CD4-positive, alpha-beta T cell treated with Interleukin-17A for 4 hours (primary cell): ENCODE results near the gene HMGB4.

ENCODE experiments used
- DNase-seq: peaks from one replicate; pipeline ENCODE4 v3.0.0-alpha.2; 2020; ENCODE audit warnings: mixed read lengths

HMGB4 gene

DNA sequence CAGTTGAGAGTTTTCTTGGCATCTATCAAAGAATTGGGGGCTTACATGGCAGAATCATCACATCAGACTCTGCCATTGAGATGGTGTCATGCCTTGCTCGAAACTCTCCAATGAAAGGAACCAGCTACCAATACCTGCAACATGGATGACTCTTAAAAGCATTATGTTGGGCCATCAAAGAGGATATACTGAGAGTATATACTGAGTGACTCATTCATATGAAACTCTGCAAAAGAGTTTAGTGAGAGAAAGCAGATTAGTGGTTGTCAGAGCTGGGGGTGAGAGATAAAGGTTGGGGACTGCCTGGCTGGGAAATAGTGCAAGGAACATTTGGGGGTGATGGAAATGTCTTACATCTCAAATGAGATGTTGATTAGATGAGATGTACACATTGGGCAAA, 14.7 kb upstream of the HMGB4 start:
- DNase-seq, result no peak

DNA sequence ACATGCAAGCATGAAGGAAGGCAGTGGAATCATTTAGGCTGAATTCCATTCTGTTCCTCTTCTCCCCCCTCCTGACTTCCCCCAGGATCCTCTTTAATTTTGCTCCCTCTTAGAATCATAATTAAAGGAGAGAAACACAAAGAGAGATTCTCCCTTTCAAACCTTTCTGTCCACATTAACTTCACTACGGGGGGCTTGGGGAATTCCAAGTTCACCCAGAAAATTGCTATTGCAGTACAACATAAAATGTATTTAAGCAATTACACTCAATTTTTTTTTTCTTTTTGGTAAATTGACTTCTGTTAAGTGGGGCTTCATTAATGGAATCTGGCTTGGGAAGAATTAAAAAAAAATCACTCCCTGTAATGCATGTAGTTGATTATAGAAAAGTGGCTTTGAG, 13.4 kb upstream of the HMGB4 start:
- DNase-seq, result no peak

DNA sequence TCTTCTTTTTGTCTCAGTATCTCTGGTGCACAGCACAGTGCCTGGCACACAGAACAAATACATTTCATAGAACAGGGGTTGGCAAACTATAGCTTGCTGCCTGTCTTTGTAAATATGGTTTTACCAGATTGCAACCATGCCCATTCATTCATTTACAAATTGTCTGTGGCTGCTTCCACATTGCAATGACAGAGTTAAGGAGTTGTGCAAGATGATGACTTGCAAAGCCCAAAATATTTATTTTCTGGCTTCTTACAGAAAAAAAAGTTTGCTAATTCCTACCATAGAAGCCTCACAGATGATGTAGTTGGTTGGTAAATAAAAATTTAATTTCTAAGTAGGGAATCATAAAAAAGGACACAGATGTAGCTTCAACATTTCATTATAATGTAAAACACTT, 11.2 kb upstream of the HMGB4 start:
- DNase-seq, result no peak

DNA sequence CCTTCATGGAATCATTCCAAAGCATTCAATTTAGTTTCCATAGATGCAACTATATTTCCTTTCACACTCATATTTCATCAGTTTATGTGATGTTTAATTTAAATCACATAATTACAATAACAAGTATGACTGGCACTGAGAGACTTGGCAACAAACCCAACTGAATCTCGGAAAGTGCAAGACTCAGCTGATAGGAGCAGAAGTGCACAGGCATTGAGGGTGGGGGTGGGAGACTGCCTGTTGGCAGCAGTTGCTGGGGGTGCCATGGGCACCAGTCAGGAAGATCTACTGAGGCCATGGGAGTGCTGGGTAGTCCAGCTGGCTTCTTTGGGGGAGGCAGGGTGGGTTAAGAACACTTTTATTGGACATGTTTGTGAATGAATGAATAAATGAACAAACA, 10.4 kb upstream of the HMGB4 start:
- DNase-seq, result no peak

DNA sequence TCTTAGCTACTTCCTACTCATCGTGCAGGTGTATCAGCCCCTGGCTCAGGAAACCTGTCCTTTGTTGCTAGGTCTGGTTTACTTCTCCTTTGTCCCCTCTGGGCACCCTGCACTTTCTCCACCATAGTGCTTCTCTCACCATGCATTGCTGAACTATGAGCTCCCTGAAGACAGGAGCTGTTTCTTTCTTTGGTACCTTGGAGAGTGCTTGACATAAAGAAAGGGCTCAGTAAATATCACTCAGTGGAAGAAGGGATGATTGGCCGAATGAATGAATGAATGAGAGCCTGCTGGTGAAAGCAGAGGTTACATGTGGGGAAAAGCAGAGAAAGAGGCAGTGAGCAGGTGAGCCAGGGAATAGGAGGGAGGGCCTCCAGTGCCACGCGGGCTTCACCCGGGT, 9.8 kb upstream of the HMGB4 start:
- DNase-seq, result no peak

DNA sequence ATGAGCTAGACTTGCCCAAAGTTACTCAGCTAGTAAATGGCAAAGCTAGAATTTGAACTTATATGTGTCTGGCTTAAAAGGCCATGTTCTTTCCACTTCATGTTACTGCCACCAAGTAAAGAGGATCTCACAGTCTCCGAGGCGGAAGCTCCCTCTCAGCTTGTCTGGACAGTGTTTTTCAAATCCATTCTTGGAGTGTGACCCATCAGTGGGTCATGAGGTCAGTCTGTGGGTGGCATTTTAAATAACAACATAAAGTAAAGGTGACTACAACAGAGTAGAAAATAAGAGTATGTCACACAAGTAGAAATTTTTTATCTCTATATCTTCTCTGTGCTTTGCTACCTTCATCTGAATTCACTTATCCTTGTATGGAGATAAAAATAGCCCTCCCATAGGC, 3.2 kb upstream of the HMGB4 start:
- no peak for DNase-seq

DNA sequence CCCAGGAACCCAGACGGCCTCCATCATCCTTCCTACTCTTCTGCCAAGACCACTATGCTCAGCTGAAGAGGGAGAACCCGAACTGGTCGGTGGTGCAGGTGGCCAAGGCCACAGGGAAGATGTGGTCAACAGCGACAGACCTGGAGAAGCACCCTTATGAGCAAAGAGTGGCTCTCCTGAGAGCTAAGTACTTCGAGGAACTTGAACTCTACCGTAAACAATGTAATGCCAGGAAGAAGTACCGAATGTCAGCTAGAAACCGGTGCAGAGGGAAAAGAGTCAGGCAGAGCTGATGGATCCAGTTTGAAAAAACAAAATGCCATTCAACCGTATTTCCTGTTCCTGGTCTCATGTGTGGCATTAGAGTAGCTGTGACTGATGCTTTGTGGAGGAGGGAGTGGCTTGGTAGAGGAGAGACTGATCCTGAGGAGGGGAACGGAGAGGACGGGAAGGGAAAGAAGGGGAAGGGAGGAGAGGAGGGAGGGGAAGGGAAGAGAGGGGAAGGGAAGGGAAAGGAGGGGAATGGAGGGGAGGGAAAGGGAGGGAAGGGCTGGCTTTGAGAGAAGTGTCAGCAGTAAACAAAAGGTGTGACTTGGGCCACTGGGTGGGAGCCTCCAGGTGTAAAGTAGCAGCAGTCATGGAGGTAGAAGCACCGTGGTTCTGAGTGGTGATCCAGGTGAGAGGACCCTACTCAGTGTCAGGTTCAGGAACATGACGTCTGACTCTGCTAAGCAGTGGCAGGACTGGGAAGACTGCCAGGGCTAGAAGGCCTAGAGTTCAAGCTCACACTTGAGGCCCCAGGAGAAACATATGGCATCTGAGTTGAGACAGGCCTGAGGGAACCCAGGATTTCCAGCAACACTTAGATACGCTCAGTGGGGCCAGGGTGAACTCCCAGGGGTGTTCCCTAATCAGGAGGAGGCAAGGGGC, 846 bp downstream of the HMGB4 start:
- no peak for DNase-seq

DNA sequence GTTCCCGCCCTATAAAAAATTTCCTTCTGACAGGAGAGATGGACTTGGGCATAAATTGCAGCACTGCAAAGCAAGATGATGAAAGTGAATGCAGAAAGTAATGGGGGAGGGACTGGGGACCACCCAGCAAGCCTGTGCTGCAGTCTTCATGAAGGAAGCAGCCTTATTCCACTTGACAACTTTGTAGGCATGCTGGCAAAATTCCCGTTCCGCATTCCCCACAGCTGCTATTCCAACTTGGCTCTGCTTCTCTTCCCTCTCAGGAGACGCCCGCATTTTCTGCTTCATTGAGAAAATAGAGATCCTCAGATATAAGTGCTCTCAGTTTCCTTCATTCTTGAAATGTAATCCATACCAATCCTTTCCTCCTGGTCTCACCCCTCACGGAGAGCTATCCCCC, 2.4 kb downstream of the HMGB4 start:
- DNase-seq, result no peak

DNA sequence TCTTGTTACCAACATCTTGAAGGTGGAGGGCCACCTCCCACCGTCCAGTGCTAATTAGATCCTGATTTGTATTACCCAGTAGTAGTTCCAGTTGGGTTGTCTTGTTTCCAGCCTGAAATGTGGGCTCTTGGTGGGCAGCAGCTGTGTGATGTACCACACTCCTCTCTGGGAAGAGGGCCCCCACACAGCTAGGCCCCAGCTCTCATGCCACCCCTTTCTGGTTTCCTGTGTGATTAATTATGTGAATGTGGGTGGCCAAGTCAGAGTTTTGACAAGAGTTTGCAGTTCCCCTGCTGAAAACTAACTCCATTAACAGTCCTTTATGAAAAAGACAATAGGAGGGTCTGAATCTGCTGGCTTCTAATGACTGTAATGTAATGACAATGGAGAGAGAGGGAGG, 3.8 kb downstream of the HMGB4 start:
- DNase-seq, result no peak

DNA sequence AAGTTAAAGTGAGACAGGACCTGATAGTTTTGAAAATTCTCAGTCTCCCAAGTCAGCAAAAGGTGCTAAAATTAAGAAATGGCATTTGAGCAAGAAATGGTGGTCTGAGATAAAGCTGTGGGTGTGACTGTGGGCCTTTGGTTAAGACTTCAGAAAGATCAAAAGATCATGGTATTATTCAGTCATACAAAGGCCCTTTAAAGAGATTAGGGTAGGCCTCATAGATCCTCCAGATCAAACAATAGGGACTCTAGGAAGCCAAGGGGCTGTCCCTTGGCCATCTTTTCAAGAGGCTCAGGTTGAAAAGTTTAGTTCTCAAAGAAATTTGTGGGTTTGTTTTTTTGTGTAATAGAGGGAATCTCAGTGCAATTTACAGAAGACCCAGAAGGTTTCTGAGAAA, 8.4 kb downstream of the HMGB4 start:
- no peak for DNase-seq

DNA sequence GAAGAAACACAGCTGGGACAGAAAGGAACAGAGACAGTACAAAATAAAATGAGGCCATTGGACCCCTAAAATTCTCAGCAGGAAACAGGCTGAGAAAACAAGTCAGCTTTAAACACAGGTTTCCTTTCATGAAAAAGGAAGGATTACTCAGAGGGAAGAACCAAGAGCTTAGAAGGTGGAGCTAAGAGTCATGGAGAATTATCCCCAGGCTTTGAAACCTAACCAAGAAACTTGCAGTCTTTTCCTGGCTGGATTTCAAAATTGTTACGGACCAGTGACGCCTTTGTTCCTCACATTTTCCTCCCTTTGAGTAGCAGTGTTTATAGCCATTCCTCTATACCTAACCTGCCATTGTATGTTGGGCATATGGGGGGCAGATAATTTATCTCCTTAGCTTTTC, 8.8 kb downstream of the HMGB4 start:
- DNase-seq, result no peak

DNA sequence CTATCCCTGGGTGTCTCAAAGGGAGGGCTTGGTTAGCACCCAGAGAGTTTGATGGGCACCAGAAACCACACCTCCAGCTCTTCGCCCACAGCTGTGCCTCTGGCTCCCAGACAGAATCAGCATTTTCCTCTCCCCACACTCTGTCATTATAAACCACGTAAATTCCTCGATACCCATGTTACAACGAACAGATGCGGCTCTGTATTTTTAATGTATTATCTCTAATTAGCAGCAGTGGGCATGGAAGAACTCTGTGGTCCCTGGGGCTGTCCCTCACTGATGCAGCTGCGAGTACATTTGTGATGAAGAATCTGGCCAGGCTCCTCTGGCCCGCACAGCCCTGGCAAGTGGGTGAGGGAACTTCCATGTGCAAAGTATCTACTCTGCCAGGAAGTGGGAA, 10.8 kb downstream of the HMGB4 start:
- no peak for DNase-seq

DNA sequence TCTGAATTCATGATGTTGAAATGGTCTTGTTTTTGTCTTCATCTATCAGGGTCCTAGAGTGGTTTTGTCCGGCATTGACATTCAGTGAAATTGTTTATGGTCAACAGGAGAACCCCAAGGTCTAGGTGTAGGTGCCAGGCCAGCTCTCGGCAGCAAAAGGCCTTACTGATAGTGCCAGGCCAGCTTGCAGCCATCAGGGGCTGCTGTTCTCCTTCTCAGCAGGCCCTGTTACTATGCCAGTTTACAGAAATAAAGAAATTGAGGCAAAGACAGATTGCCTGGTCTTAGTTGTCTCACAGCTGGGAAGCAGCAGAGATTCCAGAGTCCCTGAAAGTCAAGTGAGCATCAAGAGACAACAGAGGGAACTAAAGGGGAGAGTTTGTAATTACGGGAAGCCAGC, 12.0 kb downstream of the HMGB4 start:
- DNase-seq, result no peak

DNA sequence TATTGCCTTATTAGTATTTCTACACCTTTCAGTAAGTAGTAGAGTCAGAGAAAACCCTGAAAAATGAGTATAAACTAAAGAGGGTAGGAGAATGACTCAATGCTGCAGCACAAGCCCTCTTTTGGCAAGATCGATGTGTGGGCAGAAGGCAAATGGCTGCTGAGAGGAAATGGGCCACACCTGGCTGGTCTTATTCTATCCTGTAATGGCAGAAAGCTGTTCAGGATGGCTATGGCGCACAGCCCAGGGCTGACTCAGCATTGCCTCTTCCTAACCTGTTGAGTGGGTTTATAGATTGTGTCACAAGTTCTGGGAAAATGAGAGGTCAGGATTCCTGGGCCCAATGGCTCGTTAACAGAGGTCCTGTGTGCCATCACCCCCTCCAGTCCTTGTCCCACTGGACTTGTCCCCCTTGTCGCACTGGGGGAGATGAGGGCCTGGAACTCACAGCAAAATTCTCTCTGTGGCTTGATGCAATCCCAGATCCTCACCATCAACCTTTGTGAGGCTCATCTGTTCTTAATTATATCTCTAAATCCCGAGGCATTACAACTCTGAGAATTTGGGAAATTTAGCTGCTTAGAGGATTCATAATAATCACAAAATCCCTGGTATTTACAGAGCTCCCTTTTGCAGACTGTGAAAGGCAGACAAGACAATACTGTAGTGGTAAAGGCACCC, 13.2 kb downstream of the HMGB4 start:
- no peak for DNase-seq

DNA sequence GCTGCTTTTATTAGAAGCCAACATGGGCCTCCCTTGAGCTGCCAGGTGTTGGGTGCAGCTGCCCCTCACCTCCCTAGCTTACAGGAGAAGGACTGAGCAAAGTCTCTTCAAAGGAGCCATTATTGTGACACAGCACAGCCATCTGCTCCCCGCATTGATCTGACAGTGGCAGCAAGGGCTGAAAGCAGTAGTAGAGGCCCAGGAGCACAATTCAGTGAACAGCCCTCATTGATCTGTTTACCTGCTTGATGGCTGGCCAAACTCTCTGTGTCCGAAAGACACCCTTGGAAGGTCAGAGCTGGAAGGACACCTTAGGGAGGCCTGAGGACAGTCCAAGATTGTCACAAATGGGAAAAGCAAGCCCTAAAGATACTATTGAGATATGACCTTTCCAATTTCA, 14.5 kb downstream of the HMGB4 start:
- DNase-seq, result no peak

DNA sequence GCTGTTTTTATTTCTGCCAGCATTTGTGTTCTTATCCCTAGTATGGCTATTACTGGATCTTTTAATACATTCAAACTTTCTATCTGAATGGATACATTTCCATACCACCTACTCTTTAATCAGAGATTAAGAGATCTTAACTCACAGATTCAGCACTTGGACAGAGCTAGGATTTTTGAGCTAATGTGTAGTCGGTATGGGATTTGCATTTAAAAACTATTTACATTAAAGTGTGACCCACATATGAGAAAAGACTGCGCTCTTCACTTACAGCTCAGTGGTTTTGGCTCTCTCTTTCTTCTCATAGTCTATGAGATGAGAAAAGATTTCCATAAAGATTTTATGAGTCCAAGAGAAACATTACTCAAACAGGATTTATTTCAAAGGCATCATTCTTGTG, 16.4 kb downstream of the HMGB4 start:
- no peak for DNase-seq

DNA sequence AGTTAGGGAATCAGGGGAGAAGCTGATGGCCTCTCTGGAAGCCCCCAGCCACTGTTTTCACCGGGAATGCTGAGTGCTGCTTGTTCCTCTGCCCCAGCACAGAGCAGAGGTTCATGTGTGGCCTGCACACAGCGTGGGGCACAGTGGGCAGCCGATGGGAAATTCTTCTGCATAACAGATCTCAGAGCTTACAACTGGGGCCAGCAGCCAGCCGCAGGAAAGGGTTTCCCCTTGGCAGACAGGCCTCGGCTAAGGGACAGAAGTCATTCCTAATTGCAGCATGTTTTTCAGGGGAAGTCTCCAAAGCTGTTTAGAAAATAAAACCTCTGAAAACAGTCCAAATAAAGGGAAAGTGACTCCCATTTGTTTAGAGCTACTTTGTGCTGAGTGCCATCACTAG, 22.6 kb downstream of the HMGB4 start:
- DNase-seq, result no peak

DNA sequence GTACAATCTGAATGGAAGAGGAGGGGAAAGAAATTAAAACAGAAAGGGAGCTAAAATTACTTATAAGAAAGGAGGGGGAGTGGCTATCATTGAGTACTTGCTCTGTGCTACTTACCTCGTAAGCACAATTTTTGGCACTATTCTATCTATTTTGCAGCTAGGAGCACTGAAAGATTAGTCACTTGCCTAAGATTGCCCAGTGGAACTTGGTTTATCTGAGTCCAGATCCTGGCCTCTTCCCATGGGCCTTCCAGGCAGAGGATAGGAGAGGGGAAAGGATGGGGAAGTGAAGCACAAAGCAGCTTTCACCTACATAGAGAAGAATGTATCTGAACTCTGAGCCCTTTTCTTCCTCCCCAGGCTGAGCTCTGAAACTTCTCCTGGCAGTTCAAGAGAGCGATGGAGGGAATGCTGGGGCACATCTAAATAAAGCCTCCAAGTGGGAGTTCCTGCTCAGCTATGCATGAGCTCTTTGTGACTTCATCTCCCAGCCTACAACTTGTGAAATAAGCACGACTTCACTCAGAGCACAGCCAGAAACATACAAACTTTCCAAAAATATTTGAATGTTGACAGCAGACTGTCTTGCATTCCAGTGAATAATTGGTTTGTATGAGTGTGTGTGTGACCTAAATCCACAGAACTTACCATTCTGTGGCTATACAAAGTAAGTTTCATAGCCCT, 29.4 kb downstream of the HMGB4 start:
- DNase-seq, result no peak

DNA sequence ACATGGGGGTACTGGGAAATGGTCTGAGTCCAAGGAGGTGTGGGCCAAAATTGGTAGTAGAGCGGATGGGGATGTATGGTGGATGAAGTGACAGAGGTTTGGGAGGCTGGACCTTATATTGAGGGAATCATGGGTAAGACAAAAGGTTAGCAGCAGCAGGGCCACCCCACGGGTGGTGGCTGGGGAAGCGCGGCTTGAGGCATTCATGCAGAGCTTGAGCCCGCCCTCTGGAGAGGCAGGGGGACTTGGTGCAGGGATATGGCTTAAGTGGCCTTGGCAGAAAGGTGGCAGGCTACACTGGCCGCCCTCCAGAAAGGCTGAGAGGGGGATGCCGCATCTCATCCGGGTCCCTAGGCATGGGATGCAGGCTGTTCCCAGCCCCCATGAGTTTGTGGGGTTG, 31.5 kb downstream of the HMGB4 start:
- DNase-seq, result no peak

DNA sequence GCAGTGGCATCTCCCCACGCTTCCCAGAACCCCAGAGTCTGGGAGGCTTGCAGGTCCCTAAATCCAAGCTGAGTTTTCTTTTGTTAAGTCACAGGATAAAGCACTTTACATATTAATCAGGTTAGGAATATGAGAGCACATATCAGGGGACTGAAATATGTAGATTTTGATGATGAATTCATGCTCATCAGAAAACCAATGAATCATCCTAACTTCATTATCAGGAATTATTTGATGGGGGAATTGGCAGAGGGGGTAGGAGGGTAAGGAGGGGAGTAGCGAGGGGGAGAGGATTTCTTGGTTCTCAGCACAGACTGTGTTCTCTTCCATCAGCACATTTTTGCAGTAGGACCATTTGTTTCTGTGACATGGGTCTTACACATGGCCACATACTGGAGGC, 32.1 kb downstream of the HMGB4 start:
- DNase-seq, result no peak

DNA sequence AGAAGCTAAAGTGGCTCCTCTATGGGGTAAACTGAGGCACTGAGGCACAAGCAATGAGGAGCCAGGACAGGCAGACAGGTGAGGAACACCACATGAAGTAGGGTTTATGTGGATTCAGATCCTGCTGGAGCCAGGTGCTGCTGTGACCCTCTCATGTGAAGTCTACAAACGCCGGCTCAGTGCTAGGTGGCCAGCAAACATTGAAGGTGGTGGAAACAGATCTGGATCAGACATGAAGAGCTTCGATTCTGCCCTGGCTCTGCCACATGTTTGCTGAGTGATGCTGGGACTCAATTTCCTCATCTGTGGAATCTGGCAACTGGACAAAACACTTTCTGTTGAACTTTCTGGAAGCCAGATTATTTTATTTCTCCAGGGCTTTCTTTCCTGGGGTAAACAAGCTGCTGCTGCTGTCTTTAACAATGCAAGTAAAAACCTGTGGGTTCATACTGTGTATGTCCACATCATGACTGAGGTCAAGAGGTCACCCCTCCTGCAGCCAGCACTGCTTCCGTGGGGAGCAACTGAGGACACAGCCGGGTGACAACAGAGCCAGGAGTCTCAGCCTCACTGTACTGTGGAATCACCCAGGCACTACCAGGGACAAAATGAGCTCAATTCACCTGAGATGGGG, 33.3 kb downstream of the HMGB4 start:
- DNase-seq, result no peak

DNA sequence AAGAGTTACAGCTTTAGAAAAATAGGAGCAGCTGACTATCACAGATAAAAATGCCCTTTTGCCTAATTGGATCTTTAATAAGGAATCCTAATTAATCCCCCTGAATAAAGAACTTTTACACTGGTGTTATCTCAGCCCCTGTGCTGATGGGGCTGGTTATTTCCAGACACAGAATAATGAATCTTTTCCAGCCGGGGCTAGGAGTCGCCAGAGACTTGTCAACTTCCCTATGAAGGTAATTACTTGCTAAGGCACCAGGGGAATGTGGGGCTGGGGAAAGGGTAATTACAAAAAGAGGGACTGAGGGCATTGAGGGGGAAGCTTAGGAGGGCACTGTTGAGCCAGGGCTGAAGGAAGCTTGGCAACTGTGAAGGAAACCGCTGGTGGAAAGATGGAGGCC, 34.5 kb downstream of the HMGB4 start:
- no peak for DNase-seq

DNA sequence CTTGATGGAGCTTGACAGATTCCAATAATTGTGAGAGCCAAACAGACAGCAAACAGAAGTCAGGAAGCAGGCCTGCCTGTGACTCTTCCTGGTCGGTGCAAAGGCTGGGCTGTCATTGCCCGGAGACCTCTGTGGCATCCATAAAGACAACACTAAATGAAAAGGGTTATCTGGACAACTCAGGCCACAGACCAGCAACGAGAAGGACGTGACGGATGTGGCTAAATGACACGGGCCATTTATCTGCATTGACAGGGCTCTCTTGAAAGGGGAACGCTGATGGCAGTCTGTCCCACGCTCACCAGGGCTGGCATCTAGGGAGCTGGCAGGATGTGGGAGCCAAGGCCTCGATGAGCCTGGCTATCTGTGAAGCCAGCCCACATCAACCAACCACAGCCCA, 35.0 kb downstream of the HMGB4 start:
- no peak for DNase-seq

DNA sequence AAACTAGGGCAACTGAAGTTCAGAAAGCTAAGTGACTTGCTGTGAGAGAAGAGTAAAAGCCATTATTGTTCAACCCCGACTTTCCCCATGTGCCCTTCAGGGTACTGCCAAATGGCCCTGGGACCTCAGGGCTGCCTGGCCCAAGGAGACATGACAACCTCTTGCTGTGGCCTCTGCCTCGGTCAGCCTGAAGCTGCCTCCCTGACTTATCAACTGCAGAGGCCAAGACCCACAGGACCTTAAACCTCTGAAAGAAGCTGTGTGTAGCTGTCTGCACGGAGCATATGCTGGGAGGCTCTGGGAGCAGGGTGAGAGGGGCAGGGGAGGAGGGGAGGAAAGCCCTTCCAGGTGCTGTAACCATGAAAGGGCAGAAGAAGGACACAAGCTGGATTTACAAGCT, 35.9 kb downstream of the HMGB4 start:
- DNase-seq, result no peak
